WTC11 (cell line): ENCODE data around the gene CEP57.

Source experiments
- ZNF121 ChIP-seq: sonication (generic); formaldehyde crosslinking; IDR thresholded peaks from 2 replicates; pipeline ENCODE4 v1.8.0; 2023; ENCODE audit warnings: missing genetic modification reagents
- TF ChIP-seq, protein P1 (sequence below): fragments of 200-600 bp; IDR thresholded peaks from 2 replicates; pipeline ENCODE4 v1.8.0; 2022; ENCODE audit warnings: antibody characterized with exemption
- TF ChIP-seq, protein P2 (sequence below): sonication (generic); formaldehyde crosslinking; IDR thresholded peaks from 2 replicates; pipeline ENCODE4 v1.8.1; 2023; ENCODE audit warnings: mild to moderate bottlenecking, missing genetic modification reagents, moderate library complexity

DNA sequence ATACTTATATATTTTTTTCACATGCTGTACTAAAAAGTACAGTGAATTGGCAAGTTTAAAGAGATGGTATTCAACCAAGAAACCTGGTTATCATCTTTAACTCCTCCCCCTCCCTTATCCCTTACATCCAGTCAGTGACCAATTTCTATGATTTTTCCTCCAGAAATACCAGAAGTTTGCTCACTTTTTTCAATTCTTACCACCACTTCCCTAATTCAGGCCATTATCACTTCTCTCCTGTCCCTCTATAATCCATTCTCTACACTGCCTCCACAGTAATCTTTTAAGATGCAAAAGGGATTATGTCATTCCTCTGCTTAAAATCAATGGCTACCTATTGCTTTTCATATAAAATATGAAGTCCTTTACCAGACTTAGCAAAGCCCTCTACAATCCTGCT lies 62.8 kb downstream of the CEP57 start:
- TF ChIP-seq, protein P1, sequence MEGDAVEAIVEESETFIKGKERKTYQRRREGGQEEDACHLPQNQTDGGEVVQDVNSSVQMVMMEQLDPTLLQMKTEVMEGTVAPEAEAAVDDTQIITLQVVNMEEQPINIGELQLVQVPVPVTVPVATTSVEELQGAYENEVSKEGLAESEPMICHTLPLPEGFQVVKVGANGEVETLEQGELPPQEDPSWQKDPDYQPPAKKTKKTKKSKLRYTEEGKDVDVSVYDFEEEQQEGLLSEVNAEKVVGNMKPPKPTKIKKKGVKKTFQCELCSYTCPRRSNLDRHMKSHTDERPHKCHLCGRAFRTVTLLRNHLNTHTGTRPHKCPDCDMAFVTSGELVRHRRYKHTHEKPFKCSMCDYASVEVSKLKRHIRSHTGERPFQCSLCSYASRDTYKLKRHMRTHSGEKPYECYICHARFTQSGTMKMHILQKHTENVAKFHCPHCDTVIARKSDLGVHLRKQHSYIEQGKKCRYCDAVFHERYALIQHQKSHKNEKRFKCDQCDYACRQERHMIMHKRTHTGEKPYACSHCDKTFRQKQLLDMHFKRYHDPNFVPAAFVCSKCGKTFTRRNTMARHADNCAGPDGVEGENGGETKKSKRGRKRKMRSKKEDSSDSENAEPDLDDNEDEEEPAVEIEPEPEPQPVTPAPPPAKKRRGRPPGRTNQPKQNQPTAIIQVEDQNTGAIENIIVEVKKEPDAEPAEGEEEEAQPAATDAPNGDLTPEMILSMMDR, result no peak
- TF ChIP-seq, protein P2, sequence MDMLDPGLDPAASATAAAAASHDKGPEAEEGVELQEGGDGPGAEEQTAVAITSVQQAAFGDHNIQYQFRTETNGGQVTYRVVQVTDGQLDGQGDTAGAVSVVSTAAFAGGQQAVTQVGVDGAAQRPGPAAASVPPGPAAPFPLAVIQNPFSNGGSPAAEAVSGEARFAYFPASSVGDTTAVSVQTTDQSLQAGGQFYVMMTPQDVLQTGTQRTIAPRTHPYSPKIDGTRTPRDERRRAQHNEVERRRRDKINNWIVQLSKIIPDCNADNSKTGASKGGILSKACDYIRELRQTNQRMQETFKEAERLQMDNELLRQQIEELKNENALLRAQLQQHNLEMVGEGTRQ (CRISPR knock-in tag), result no peak
- TF ChIP-seq ZNF121, result no peak
